ENCODE measurements around the gene FBP1. TPM values are rescaled to one million over a fixed set of nuclear protein-coding genes. Genes with fewer than 3 reads are reported as not detected.

The FBP1 gene
- total RNA-seq, 1 experiment from 2014 or later, result not detected

DNA sequence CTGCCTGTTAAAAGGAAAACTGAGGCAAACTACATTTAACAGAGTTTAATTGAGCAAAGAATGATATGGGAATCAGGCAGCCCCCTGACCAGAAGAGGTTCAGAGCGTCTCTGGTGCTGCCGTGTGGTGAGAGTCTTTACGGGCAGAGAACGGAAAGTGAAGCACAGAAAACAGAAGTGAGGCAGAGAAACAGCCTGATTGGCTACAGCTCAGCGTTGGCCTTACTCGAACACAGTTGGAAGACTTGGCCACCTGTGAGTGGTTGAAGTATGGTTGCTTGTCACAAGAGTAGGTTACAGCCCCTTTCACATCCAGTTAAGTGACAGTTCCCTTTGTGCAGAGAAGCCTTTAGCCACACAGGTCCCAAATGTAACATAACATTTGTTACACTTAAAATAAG lies 16.9 kb upstream of the FBP1 start:
- DNase-seq (ENCODE audit: low read depth), result no peak

DNA sequence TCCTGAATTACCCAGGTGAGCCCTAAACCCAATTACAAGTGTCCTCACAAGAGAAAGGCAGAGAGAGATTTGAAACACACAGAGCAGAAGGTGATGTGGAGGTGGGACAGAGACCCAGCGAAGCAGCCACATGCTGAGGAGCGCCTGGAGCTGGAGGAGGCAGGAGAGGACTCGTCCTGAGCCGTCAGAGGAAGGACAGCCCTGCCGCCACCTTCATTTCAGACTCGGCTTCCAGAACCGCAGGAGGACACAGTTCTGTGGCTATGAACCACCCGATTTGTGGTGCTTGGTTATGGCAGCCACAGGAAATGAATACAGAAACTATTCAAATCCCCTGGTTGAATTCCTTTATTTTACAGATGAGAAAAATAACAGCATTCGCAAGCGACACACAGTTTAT lies 16.4 kb upstream of the FBP1 start:
- no peak for DNase-seq (ENCODE audit: low read depth)

DNA sequence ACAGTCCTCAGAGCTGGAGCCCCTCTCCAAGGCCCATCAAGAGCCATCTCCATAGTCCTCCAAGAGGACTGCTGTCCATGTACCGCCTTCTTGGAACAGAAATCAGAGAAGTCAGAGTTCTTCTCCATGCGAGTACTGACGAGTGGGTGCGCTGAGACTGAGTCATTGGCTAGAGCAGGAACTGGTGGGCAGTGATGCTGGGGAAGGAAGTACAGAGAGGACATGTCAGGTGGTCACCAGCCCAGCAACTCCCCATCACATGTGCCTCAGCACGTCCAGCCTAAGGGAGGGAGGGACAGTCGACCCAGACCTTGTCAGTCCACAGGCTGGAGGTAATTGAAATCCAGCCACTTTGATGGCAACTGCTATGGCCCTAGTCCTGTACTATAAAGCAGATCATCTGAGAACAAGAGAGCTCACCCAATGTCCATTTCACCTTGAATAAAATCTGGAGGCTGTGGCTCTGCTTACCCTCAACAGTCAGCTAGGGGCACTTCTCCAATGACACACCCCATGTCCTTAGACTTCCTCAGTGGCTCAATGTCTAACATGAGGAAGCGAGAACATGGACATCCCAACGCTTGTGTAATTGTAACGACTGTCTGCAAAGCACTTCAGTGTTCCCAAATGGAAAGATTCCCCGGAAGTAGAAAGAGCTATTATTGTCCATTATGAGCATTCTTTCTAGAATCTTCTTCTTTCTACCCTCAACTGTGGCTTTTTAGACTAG lies 15.0 kb upstream of the FBP1 start:
- DNase-seq (ENCODE audit: low read depth), result no peak

DNA sequence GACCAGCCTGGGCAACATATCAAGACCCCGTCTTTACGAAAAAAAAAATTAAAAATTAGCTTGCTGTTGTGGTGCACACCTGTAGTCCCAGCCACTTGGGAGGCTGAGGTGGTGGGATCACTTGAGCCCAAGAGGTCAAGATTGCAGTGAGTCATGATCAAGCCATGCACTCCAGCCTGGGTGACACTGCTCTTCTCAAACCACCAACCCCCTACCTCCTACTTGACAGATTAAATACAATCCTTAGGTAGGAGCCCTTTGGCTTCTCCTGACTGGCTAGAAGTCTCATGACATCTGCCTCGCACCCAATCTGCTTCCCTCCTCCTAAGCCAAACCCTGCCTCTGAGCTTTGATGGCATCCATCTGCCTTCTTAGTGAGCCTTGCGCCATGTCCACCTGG lies 11.6 kb upstream of the FBP1 start:
- DNase-seq (ENCODE audit: low read depth), result no peak

DNA sequence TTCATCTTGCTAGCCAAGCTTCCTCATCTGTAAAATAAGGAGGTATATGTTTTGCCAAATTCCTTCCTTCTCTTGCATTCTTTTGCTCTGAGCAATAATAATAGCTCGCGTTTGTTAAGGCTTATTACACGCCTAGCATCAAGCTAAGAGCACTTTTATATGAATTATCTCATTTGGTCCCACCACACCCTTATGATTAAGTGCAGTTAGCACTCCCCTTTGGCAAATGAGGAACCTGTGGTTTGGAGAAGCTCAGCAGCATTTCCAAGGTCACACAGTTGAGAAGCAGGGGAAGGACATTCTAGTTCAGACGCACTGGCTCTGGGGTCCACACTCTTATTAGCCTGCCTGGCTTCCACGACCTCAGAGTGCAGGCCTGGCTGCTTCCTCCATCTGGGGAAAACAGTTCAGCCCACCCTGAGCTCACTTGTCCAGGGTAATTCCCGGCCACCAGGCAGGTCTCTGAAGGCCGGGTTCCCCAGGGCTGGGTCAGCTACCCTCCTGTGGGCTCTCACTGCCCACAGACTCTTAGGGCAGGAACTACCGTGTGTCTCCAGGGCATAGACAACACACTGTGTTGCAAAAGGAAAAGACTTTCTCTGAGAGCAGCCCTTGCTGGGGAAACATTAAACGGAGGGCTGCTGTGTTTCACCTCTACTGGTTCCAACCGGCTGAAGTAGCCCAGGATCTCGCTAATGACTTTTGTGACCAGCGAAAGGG lies 9.9 kb upstream of the FBP1 start:
- peak; percentile 47 for DNase-seq (ENCODE audit: low read depth)

DNA sequence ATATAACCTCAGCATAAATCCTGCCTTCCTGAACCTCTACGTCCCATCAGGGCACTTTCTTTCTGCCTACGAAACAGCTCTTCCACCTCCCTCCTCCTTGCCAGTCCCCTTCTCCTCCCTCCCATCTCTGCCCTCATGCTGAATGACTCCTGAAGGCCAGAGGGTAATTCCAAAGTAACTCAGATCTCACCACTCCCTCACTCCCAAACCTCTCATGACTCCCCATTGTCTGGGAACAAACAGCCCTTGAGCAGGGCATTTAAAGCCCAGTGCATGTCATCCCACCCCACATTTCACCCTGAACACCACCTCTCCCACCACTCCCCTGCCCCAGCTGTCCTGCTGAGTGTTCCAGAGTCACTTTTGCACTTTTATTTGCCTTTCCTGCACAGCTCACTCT lies 8.9 kb upstream of the FBP1 start:
- DNase-seq (ENCODE audit: low read depth), result no peak

DNA sequence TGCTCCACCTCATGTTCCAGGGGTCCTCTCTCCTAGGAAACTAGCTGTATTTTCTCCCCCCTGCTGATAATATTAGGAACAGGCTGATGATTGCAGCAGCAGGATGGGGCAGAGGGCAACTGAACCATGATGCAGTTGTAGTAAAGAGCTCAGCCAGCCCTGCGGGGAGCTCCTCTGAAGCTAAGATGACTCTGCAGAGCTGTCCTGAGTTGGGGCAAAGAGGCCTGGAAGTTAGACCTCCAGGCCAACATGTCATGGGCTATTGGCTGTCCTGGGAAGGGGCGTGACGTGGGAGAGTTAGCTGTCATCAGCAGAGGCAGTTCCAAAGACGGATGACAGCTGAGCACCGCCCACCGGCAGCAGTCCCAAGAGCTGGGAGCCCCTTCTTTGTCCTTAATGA lies 6.6 kb upstream of the FBP1 start:
- DNase-seq (ENCODE audit: low read depth), result no peak

DNA sequence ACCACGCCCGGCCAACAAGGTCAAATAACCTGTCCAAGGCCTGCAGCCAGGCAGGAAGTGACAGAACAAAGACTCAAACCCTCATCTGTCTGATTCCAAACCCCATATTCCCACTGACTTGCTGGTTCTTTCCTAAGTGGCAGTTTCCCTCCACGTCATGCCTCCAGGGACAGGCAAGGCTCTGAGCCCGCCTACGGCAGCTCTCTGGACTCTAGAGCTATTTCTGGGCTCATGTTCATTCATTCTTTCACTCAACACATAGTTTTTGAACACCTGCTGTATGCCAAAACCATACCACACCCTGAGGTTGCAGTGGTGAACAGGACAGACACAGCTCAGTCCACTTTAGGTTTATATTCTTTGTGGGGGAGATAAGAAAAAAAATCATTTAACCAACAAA lies 5.2 kb upstream of the FBP1 start:
- DNase-seq (ENCODE audit: low read depth), result no peak

DNA sequence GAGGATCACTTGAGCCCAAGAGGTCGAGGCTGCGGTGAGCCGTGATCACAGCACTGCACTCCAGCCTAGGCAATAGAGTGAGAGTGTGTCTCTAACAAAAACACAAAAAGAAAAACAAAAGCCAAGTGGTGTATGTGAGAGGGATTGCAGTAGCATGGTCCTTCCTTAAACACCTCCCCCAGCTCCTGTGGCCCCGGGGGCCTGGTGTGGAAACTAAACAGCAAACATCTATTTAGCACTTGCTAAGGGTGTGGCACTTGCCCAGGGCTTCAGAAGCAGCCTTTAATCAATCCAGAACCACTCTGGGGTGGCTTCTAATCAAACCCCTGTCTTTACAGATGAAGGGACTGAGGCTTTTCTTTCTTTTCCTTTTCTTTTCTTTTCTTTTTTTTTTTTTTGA lies 4.4 kb upstream of the FBP1 start:
- no peak for DNase-seq (ENCODE audit: low read depth)

DNA sequence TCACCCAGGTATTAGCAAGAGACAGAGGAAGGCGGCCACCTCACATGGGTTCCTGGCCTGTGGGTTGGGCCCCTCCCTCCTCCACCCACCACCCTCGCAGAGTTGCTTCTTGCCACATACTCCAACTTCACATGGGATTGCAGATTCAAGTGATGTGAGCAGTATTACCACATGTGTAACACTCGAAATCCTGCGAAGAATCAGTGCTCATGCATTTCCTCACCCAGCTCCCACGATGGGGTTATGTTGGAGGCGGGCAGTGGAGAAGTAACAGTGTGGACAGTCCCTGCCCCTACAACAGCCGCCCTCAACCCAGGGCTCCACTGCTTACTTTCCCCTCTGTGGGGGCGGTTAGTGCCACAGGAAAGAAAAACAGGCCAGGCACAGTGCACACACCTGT lies 3.9 kb upstream of the FBP1 start:
- DNase-seq (ENCODE audit: low read depth), result no peak

DNA sequence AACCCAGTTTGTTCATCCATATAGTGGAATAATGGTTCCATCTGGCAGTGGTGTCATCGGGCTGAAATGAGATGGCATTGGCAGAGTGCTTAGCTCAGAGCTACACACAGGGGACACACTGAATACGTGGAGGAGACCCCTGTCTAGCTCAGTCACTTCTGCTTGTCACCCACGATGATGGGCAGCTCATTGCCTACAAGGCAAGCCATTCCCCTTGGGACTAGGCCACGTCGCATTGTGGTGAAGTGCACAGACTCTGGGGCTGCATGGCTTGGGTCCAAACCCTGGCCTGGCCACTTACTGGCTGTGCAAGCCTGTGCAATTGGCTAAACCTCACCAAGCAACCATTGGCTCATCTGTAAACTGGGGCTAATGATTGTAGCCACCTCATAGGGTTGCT lies 3.2 kb upstream of the FBP1 start:
- no peak for DNase-seq (ENCODE audit: low read depth)

DNA sequence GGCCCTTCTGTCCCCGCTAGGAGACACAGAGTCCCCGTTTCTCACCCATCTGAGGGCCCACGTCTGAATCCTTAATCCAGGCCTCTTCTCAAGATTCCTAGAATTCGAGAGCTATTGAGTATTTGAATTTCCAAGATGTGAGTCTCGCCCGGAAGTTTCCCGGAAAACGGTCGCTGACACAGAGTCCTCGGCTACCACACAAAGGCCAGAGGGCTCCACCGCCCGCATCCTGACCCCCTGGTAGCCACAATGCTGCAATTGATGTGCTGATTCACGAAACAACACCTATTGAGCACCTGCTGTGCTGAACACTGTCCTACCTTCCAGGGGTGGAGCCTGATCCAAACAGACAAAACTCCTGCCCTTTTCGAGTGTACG lies 670 bp upstream of the FBP1 start:
- no peak for DNase-seq (ENCODE audit: low read depth)

DNA sequence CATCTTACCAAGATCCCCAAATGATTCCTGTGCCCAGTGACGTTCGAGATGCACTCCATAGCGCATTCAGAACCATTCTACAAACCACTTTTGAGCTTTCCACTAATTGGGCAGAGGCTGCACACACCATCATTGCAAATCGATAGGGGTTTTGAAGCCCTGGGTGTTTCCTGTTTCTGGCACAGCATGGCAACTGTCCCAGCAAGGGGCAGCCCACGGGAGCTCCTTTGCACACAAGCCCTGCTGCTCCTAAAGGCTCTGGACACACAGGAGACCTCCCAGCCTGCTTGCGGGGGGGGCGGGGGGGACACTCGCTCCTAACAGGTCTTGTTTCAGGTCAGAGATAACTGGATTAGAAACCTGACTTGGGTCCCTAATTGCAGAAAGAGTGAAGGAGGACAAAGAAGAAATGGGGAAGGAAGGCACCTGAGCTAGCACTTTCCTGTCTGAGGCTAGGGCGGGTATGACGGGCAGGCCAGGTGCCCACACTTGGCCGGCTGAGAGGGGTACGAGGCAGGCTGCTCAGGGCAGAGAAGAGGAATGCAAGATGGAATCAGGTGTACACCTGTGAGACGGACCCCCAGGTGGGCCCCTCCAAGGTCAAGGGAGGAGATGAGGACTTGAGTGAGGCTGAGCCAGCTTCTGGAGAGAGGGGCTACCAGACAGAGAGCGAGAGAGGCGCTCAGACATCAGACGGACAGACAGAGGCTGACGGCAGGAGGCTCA lies 820 bp downstream of the FBP1 start:
- DNase-seq (ENCODE audit: low read depth), result no peak

DNA sequence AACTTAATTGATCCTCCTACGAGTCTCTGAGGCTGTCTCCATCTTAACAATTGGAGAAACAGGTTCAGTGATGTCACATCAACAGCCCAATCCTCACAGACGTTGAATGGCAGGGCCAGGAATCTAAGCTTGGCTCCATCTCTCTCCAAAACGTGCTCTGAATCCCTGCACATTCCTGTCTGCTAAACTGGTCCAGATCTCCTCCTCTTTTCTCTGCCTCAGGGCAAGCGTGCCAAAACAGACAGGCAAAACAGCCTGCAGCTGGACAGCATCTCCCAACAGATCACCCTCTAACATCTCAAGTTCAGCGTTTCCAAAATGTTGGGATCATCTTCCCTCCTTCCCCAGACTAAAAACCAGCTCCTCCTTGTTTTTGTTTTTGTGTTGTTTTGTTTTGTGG lies 6.6 kb downstream of the FBP1 start:
- no peak for DNase-seq (ENCODE audit: low read depth)

DNA sequence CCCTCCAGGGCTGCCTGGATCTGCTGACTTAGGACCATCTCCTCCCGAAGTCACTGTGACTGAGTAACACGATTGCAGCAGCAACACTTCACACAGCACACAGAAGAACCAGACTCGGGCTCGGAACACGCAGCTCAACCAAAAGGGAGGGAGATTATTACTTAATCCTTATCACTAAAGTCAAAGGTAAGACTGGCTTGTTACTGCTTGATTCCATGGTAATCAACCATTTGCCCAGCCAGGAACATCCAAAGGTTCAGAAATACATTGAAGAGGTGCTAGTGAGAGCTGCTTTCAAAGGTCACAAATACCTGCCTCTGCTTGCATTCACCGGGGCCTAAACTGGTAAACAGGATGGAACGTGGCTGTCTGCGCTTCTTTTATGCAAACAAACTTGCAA lies 7.7 kb downstream of the FBP1 start:
- no peak for DNase-seq (ENCODE audit: low read depth)

DNA sequence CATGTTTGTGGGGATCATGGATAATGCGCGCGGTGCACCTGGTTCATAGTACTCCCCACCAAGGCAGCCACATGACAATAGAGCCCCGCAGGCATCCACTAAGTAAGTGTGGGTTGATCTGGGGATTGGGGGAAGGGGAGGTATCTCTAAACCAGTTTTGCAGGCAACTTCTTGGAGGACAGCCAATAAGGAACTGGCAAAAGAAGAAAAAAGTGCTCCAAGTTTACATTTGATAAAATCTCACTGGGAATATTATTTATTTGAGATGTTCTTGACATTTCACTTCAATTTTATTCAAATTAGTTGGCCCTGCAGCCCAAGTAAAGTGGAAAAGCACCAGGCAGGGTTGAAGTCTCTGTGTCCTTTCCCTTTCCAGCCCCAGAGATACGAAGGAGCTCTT lies 8.5 kb downstream of the FBP1 start:
- DNase-seq (ENCODE audit: low read depth), result no peak

DNA sequence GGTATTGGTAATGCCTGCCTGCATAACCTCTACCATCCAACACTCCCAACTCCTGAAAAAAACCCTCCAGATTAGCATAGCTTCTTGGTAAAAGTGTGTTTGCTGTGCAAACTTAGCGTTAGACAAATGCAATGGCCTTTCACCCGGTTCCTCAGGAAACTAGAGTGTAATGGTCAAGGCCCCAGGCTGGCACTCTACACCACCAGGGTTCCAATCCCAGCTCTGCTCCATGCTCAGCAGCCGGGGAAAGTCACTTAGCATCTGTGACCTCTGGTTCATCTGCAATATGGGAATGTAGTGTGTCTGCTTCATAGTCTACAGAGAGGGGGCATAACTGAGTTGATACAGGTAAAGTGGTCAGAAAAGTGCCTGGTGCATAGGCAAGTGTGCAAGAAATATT lies 9.0 kb downstream of the FBP1 start:
- no peak for DNase-seq (ENCODE audit: low read depth)

DNA sequence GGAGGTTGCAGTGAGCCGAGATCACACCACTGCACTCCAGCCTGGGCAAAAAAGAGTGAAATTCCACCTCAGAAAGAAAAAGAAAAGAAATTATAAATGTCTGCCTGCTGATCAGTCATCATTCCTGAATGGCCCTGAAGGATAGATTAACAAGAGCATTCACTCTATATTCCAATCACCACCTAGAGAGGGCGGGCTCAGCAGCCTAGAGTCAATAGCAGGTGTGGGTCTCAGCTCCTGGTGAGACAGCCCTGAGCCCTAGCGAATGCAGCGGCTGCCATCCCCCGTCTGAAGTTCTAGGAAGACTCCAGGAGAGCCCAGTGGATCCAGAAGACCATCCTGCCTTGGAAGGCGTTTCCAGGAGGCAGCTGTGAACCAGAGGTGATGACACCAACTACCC lies 12.0 kb downstream of the FBP1 start:
- DNase-seq (ENCODE audit: low read depth), result no peak

DNA sequence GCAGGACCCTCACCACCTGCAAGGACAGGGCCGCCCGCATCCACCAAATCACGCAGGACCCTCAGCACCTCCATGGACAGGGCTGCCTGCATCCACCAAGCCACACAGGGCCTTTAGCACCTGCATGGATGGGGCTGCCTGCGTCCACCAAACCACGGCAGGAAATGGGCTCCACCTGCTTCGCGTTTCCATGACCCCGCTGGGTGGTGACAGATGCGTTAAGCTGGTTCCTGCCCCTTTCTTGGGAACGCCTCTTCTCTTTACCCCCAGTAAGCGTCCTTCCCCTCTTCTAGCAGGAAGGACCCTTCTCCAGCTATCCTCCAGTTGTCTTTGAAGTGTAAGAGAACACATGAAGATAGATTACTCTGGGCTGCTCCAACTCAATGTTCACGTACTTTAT lies 13.5 kb downstream of the FBP1 start:
- DNase-seq (ENCODE audit: low read depth), result no peak

DNA sequence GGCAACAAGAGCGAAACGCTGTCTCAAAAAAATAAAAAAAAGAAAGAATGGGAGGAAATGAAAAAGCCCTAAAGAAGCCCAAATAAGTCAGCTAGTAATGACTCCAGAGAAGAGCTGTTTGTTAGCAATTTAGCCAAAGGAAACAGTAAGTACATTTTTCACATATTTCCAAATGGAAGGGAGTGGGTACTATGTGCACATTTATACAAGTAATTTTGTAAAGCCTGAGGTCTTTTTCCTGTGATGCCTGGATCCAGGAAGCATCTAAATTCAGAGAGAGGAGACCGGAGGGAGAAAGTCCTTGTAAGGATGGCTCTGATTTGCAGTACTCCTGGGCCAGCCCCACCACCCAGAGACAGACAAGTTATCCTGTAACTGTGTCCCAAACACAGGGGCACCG lies 14.7 kb downstream of the FBP1 start:
- no peak for DNase-seq (ENCODE audit: low read depth)

DNA sequence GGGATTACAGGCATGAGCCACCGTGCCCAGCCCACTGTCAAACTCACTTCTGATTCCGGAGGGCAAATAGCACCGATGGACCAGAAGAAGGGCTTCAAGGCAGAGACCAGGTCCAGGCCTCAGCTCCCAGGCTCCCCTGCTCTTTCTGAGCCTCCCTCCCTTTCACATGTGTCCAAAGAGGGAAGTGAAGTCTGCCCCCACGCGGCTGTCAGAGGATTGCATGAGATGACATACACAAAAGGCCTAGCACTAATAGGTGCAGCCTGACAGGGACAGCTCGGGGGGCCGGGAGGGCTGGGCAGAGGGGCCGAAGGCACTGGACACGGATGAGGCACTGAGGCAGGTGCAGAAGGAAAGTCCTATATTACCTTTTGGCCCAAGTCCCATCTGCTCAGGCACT lies 16.1 kb downstream of the FBP1 start:
- DNase-seq (ENCODE audit: low read depth), result no peak

DNA sequence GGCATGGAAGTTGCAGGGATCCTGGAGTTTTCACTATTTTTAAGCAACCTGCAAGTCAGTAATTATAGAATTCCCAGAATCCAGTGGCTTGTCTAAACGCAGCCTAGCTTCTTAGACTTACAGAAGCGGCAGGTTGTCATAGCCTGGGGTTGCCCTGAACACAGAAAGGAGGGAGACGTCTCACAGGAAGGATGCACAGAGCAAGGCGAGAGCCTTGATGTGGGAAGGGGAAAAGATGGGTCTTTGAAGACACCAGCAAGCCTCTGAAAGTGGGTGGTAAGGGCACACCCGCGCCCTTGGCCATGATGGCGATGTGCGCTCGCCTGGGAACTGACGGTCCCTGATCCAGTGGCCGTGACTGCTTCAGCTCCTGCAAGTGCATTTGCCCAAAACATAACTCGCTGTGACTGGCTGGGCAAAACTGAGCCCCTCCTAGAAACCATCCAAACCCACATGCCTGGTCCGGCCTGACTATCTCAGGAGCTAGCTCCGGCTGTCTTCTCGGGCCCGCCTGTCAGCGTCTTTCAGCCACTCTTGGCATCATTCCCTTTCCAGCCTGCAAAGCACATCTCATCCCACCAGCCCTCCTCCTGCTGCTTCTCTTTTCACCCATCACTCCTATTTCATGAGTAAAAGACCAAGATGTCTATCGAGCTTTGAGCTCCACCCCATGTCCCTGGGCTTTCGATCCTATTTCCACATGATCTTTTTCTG lies 17.1 kb downstream of the FBP1 start:
- no peak for DNase-seq (ENCODE audit: low read depth)
